AG09309 (cell line): Measurements from ENCODE around the gene LRRC1.

ENCODE experiments used
- DNase-seq: peaks from one replicate; pipeline ENCODE4 v3.0.0-alpha.2; 2010; ENCODE audit warnings: low read depth
- H3K4me3 ChIP-seq: 2 replicates; pipeline ENCODE4 v1.5.1; 2011; ENCODE audit warnings: mild to moderate bottlenecking, low read depth, low read length, moderate library complexity; ENCODE audit not compliant: control insufficient read depth
- CTCF ChIP-seq: IDR thresholded peaks from 2 replicates; pipeline ENCODE4 v1.5.1; 2011; ENCODE audit warnings: mild to moderate bottlenecking, low read depth, low read length, inconsistent platforms; ENCODE audit not compliant: insufficient read depth, control insufficient read depth; ENCODE audit errors: missing control alignments

LRRC1 gene

DNA sequence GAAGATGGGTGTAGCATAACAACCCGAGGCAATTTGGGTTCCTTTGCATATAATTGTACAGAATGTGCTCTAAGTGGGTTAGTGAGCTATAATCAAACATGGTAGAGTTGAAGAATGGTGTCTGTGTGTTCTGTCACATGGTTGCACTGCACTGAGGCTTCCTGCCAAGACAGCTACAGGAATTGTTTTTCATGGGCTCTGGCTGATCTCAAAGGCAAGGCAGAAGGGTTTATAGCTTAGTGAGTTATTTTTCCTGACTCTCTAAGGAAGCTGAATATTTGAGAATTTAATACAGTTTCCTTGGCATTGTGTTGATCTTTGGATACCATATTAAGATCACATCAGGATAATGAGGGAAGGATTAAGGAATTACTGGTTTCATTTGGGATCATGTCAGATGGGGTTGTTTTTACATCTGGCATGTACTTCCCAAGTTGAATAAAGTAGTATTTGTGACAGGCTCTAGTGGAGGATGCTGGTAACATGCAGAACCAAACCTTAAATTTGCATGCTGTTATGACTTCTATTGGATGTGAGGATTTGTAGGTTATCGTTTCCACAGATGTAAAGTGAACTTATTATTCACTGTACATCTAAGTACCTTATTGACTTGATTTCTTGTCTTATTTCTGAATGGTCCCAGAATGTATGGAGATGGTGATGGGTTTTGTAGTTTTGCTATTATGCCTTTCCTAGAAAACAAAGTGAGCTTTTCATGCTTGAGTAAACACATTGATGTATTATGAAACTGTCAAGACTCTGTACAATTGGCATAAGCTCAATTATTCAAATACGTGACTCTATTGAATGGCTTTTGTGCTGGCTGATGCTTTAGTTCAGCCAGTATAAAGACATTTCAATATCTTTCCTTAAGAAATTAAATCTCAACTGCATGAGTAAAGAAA, 43.3 kb downstream of the LRRC1 start:
- no peak for DNase-seq
- no peak overlapping the region for H3K4me3 ChIP-seq
- no peak for TF ChIP-seq CTCF

DNA sequence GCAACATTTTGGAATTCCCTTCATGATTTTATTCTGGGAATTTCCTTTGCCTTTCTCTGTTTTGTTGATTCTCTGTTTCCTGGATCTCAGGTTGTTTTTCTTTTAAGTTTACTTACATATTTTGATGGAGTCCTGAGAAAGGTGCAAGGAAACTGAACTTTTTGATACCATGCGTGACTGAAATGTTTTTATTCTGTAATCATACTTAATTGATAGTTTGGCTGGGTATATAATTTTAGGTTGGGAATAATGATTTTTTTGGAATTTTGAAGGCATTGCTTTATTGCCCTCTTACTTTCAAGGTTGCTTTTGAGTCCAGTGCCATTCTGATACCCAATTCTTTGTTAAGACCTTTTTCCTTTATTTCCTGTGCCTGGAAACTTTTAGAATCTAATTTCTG, 45.2 kb downstream of the LRRC1 start:
- no peak for TF ChIP-seq CTCF
- no peak for DNase-seq

DNA sequence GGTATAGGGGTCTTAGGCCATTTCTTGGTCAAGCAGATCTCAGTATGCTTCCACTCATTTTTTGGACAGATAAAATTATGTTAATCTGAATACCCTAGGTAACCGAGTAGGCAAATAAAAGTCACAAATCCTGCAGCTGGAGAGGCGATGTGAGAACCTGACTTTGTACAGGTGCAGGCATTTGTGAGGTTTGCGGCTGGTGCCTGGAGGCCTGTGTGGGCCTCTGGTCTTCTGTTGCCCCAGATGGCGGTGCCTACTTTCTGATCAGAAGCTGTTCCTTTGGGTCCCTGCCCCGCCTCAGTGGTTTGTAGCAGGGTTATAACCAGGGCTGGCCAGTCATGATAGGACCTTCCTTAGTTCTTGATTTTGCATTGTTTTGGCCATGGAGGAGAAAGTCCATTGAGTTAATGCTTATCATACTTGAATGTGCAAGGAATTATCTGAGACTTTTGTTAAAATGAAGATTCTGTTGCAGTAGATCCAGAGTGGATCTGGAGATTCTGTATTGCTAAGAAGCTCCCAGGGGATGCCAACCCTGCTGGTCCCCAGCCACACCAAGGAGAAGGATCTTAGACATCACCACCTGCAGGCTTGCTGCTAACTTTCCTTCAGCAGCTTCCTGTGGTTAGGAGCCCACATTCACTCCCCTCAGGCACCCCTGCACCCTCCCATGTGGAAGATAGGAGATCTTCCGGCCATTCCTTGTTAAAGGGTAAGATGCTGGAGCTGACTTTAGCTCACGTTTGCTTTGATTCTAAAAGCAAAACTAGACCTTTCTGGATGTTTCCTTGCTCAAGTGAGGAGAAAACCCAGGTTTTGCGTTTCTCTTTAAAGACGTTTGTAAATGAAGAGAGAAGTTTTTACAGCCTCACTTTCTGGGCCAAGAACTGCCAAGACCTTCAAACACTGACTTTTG, 50.7 kb downstream of the LRRC1 start:
- H3K4me3 ChIP-seq = no peak overlapping the region
- no peak for TF ChIP-seq CTCF
- no peak for DNase-seq

More for the DNA sequence above, 45.2 kb downstream of the LRRC1 start:
- H3K4me3 ChIP-seq = no peak overlapping the region

GRCh38 chr6:53846250-53846649, 51.4 kb downstream of the LRRC1 start:
- no peak overlapping the region for H3K4me3 ChIP-seq
- no peak for TF ChIP-seq CTCF
- DNase-seq = no peak

GRCh38 chr6:53847796-53848314, 53.0 kb downstream of the LRRC1 start:
- no peak for TF ChIP-seq CTCF
- H3K4me3 ChIP-seq = no peak overlapping the region

DNA sequence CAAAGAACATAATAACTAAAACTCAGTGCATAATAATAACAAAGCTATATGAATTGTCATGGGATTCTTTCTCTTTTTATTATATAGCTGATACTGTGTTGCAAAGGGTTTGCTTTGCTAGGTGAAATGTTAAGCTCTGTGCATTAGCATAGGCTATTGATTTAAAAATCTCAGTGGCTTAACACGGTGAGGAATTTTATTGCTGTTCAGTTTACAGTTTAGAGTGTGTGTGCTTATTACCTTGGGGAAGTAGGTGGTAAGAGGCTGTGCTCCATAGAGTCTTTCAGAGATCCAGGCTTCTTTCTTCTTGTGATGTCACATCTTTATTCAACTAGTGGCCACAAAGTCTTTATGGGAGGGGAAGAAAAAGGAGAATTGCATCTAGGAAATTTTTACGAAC, 55.7 kb downstream of the LRRC1 start:
- DNase-seq = no peak
- TF ChIP-seq CTCF = no peak
- H3K4me3 ChIP-seq = no peak overlapping the region

More at GRCh38 chr6:53847796-53848314, 53.0 kb downstream of the LRRC1 start:
- no peak for DNase-seq
